Endometrium (tissue), 2 donors: ENCODE data around the gene SPATA2.
A peak's percentile ranks its signal among the peaks of the same experiment; 100 is the strongest.

ENCODE experiments used
- FAIRE-seq: peaks from 2 replicates; lab custom pipeline; 2012; peaks lifted over from hg19 to GRCh38; lab: Jason Lieb, UNC
- donor health status: control.
- donor health status: control.

Gene SPATA2

GRCh38 chr20:49935746-49936152 lies 20.4 kb upstream of the SPATA2 start:
- FAIRE-seq = no peak

GRCh38 chr20:49929142-49929494 lies 13.8 kb upstream of the SPATA2 start:
- no peak for FAIRE-seq

- peak; percentile 18 for FAIRE-seq
Observed at GRCh38 chr20:49928411-49929141, 13.2 kb upstream of the SPATA2 start.

DNA sequence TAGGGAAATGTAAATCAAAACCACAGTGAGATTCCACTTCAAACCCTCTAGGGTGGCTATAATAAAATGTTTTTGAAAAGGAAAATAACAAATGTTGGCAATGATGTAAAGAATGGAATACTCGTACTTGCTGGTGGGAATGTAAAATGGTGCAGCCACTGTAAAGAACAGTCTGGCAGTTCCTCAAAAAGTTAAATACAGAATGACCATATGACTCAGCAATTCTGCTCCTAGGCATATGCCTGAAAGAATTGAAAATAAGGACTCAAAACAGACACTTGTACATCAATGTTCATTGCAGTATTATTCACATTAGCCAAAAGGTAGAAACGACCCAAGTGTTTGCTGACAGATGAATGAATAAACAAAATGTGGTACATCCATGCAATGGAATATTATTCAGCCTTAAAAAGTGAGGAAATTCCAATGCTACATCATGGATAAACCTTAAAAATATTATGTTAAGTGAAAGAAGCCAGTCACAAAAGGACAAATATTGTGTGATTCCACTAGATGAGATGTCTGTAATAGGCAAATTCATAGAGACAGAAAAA lies 10.6 kb upstream of the SPATA2 start:
- FAIRE-seq = no peak

- FAIRE-seq = no peak
Observed at GRCh38 chr20:49924247-49924646, 8.9 kb upstream of the SPATA2 start.

DNA sequence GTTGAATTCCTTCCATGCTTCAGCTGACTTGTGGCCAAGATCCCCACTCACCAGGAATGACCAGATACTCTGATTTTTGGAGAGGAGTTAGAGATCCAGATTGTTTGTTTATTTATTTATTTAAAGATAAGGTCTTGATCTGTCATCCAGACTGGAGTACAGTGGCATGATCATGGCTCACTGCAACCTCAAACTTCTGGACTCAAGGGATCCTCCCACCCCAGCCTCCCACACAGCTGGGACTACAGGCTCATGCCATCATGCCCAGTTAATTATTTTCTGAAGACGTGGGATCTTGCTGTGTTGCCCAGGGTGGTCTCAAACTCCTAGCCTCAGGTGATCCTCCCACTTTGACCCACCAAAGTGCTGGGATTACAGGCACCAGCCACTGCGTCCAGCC lies 4.1 kb upstream of the SPATA2 start:
- FAIRE-seq = no peak

DNA sequence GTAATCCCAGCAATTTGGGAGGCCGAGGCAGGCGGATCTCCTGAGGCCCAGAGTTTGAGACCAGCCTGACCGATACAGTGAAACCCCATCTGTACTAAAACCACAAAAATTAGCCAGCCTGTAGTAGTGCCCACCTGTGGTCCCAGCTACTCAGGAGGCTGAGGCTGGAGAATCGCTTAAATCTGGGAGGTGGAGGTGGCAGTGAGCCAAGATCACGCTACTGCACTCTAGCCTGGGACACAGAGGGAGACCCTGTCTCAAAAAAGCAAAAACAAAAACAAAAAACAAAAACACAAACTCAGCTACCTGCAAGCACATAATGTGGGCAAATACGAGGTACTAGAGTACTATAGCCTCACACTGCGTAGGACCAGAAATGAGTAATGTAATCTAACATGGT lies 3.7 kb upstream of the SPATA2 start:
- FAIRE-seq = no peak

GRCh38 chr20:49918446-49918845 lies 3.1 kb upstream of the SPATA2 start:
- no peak for FAIRE-seq

DNA sequence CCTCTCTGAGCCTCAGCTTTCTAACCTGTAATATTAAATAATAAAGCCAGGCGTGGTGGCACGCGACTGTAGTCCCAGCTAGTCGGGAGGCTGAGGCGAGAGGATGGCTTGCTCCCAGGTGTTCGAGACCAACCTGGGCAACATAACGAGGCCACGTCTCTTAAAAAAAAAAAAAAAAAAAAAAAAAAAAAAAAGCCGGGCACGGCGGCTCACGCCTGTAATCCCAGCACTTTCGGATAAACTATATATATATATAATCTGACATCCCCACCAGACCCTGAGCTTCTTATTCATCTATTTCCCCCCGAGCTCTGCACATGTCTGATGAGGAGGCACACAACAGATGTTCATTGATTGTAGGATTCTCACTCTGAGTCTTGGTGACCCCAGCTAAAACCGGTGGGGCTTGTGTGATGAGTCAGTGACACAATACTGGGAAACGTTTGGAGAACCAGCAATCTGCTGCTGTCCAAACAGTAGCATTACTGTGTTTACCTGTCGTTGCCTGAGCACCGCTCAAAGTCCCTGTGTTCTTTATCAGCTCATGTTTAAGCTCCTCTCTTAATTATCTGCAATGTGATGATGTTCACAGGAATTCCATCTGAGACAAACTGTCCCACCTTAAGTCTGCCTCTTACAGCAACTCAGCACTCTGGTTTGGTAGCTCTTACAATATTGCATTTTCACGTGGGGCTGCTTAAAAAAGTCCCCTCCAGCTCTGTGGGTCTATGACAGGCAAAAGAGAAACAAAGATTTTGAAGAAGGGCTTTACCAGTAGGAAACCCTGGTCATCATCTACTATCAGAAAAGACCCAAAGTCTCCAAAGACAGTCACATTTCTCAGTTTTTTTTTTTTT lies 1.0 kb upstream of the SPATA2 start:
- FAIRE-seq = no peak

DNA sequence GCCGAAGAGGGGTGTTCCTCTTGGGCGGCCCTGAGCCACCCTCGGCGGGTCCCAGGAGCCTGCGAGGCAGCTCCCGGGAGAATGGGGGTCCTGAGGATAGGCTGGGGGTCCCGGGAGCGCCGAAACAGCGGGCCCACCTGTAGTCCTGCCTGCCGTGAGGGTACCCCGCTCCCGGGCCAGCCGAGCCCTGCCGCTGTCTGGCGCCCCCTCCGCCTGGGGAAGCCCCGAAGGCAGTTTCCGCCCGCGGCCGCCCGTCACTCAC lies 280 bp downstream of the SPATA2 start:
- FAIRE-seq = no peak

DNA sequence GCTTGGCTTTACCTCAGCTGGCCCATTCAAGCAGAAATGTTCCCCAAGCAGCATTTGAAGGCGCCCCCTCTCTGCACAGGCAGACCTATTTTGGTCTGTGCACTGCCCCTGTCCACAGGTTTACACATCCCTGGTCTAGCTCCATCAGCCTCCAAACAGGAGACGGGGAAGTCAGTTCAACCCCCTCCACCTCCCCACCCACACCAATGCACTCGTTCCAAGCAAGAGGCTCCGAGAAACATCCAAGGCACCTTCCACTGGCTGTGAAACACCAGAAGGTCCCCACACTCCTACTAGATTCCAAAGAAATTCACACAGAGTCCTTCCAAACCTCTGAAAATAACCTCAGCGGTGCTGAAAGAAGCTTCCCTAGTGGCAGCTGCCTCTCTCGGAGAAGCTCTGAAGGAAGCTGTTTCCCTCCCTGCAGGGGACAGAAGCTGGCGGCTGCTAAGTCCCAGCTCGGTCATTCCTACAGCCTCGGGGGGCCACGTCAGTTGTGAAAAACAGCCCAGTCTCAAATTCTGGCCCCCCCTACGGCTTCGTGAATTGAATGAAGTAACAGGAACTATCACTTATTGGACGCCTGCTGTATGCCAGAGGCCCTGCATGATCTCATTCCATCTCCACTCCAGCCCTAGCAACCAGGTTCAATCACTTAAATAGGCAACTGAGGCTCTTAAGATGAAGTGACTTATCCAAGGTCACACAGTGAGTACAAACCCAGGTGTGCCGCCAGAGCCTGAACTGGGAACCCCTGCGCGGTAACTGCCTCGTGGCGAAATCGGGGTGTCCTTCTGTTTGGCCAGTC lies 815 bp downstream of the SPATA2 start:
- no peak for FAIRE-seq

- FAIRE-seq = no peak
Observed at GRCh38 chr20:49913399-49914047, 1.8 kb downstream of the SPATA2 start.

- FAIRE-seq = no peak
Observed at GRCh38 chr20:49910340-49910706, 5.0 kb downstream of the SPATA2 start.

DNA sequence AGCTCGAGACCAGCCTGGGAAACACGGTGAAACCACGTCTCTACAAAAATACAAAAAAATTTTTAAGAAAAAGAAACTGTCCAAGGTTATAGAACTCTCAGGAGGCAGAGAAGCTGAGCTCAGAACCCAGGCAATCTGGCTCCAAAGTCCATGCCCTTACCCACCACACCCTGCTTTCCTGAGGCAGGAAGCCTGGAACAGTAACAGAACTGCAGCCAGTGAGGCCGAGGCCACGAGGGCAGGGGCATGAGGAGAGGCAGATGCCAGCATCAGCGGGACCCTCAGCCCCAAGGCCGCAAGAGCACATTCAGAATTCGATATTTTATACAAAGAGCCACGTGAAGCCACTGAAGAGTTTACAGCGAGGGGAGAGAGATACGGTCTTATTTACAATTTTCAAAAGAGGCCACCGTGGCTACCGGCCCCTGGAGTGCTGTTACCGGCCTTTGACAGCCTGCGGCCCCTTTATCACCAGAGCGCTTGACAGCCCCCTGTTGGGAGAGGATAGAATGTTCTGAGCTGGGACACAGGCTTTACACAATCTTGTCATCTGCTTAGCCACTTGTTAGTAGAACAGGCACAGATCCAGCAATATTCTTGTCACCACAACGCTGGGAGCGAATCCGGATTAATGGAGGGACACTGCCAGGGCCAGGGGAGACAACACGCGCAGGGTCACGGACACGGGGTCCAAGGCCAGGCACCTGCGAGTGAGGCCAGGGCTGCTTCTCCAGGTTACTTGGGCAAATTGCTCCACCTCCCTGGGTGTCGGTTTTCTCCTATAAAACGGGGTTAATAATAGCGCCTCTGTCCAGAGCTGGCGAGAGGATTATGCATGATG lies 5.6 kb downstream of the SPATA2 start:
- no peak for FAIRE-seq

- no peak for FAIRE-seq
Observed at GRCh38 chr20:49908258-49908565, 7.1 kb downstream of the SPATA2 start.

DNA sequence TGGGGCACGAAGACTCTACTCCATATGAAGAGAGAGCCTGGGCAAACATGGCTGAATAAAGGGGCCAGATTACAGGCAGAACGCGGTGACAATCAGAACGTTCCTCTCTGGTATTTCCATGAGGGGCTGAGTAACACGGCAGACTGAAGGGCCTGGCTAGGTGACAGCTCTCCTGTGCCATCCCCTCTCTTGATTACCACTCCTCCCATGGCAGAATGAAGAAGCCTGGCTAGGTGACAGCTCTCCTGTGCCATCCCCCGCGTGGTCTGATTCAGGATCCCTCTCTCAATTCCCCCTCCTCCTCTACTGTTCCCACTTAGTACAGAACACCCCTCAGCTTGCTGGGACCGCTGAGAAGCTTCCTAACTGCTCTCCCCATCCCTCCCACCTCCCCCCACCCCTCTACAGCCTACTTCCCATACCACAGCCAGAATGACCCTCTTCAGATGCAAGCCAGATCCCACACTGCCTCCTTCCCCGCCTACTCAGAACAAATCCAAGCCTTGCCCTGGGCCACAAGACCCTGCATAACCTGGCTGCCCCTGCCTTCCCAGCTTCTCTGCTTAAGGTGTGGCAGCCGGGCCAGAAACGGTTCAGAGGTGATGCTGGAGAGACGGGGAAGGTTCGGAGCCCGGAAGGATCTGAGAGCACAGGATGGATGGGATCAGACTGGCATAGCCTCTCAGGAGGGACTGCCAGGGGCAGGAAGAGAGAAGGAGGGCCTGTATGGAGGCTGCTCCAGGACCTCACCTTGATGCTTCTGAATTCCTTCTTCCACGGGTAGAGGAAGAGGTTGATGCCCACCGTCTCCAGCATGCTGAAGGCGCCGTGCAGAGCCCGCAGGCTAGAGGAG lies 7.7 kb downstream of the SPATA2 start:
- no peak for FAIRE-seq

DNA sequence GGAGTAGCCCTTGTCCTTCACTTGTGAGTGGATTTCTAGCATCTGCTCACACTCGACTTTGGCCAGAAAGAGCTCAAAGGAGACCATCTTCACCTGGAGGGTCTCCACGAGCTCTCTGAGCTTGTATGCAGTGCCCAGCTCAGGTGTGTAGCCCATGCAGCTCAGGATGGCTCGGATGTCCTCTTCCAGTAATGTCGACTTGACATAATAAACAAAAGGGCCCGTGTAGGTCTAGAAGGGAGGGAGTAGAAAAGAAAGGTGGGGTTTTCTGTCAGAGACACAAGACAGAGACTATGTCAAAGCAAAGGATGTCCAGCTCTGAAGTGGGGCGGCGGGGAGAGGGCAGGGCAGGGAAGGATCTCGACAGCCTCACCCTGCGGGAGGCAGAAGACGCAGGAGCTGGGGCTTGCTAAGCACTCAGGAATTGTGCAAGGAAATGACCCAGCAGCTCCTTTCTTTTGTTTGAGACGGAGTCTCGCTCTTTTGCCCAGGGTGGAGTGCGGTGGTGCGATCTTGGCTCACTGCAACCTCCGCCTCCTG lies 8.6 kb downstream of the SPATA2 start:
- FAIRE-seq = no peak

- no peak for FAIRE-seq
Observed at GRCh38 chr20:49906101-49906604, 9.2 kb downstream of the SPATA2 start.

GRCh38 chr20:49905415-49906091 lies 9.8 kb downstream of the SPATA2 start:
- FAIRE-seq = no peak
